Upper lobe of left lung (tissue), 6 donors: ENCODE measurements around the gene PCSK2. TPM values are rescaled to one million over a fixed set of nuclear protein-coding genes. Genes with fewer than 3 reads are reported as not detected.

Experiments used
- ATAC-seq, 2 donors: fragments of 200-7000 bp; cut with Tn5 transposase; one replicate each; pipeline ENCODE4 v1.9.1; 2022; ENCODE audit warnings: mild to moderate bottlenecking in 2 of 2, moderate library complexity in 2 of 2; ENCODE audit not compliant: low FRiP score in 2 of 2
- DNase-seq, 2 donors: peaks; one replicate each; pipeline ENCODE4 v3.0.0-alpha.2; 2019 to 2020
- H3K27ac ChIP-seq, 4 donors: fragments of 200-600 bp; sonication (generic); one replicate each; pipeline ENCODE4 v1.5.1; 2016 to 2019
- H3K27me3 ChIP-seq, 4 donors: fragments of 200-600 bp; sonication (generic); one replicate each; pipeline ENCODE4 v1.5.1; 2017 to 2019
- H3K36me3 ChIP-seq, 4 donors: fragments of 200-600 bp; sonication (generic); one replicate each; pipeline ENCODE4 v1.5.1; 2016 to 2019
- H3K4me1 ChIP-seq, 4 donors: fragments of 200-600 bp; sonication (generic); one replicate each; pipeline ENCODE4 v1.5.1; 2018 to 2019
- H3K4me3 ChIP-seq, 4 donors: fragments of 200-600 bp; sonication (generic); one replicate each; pipeline ENCODE4 v1.5.1; 2017 to 2019; ENCODE audit warnings: mild to moderate bottlenecking in 2 of 4, moderate library complexity in 1 of 4
- H3K9me3 ChIP-seq, 4 donors: fragments of 200-600 bp; sonication (generic); one replicate each; pipeline ENCODE4 v1.5.1; 2018 to 2019
- EP300 ChIP-seq, 4 donors: sonication (generic); formaldehyde crosslinking; IDR thresholded peaks; one replicate each; pipeline ENCODE4 v1.5.1; 2017; ENCODE audit warnings: antibody characterized with exemption in 4 of 4, control low read depth in 2 of 4
- POLR2A ChIP-seq, 4 donors: fragments of 450-650 bp; IDR thresholded peaks; one replicate each; pipeline ENCODE4 v1.5.1; 2016 to 2017; ENCODE audit warnings: antibody characterized with exemption in 4 of 4, mild to moderate bottlenecking in 2 of 4
- POLR2AphosphoS5 ChIP-seq, 2 donors: sonication (generic); formaldehyde crosslinking; IDR thresholded peaks; one replicate each; pipeline ENCODE4 v1.5.1; 2017; ENCODE audit warnings: antibody characterized with exemption in 2 of 2
- WGBS, 2 donors: methylation state at CpG; one replicate each; pipeline ENCODE4 v1.1.5; 2017 to 2018; 5-methylcytosine and 5-hydroxymethylcytosine counted together
- total RNA-seq, 6 donors: library from RNA; depleted of rRNA in 4 of 6; stranded (reverse); fragments of >200 nt in 4 of 6; gene quantifications; one replicate each; pipeline versions ENCODE4 v1.1.0 to v1.2.1, GENCODE V29; 2016 to 2021
- TF ChIP-seq, protein P1 (sequence below), 6 experiments: fragments of 450-650 bp in 4 of 6; fragments of 200-600 bp in 2 of 6; sonication (generic) in 2 of 6; IDR thresholded peaks; one replicate each; pipeline ENCODE4 v1.5.1; 2016 to 2019; ENCODE audit warnings: antibody characterized with exemption in 6 of 6
- donor health status: DM: no; HTN: no; CAD: no; lungs with moderate emphysema.
- donor health status: DM: no; HTN: yes; CAD: no; lungs with severe emphysema.

PCSK2 gene, protein sequence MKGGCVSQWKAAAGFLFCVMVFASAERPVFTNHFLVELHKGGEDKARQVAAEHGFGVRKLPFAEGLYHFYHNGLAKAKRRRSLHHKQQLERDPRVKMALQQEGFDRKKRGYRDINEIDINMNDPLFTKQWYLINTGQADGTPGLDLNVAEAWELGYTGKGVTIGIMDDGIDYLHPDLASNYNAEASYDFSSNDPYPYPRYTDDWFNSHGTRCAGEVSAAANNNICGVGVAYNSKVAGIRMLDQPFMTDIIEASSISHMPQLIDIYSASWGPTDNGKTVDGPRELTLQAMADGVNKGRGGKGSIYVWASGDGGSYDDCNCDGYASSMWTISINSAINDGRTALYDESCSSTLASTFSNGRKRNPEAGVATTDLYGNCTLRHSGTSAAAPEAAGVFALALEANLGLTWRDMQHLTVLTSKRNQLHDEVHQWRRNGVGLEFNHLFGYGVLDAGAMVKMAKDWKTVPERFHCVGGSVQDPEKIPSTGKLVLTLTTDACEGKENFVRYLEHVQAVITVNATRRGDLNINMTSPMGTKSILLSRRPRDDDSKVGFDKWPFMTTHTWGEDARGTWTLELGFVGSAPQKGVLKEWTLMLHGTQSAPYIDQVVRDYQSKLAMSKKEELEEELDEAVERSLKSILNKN
- total RNA-seq: 10 to 100 TPM in 4 of 6 donors, 1 to 10 TPM in 2; 1.4 to 75.3 (median 15.9) TPM

DNA sequence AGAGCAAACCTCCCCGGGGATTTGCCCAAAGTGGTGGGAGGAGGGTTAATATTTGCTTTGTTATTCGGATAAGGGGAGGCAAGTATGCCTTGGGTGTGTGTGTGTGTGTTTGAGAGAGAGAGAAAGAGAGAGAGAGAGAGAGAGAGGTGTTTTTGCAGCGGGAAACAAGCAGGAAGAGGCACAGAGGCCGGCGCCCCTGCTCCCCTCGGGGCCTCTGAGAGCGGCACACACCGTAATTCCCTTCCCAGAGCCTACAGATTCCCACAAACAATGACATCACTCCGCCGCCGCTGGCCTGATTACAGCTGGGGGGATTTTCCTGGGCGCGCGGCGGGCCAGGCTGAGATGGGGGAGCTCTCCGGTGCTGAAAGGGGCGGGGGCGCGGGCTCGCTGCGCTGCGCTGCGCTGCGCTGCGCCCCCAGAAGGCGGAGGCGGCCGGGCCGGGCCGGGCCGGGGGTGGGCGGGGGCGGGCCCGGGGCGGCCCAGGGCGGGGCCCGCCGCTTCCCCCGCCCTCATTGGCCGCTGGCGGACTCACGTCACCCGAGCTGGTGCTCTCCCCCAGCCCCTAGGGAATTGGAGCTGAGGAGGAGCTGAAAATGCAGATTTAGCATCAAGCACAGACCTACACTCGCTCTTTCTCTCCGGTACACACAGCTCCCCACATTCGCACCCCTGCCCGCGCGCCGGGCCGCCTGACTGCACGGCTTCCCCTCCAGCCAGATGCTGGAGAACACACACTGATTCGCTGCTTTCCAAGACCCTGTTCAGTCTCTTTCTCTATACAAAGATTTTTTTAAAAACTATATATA lies at the start of gene PCSK2:
TSS of gene PCSK2 (plus strand) at position 631 of the 809 bp plus-strand sequence. CDS start 266 bp downstream, outside the sequence.
- Histone ChIP-seq H3K9me3 (no peaks in the 10 kb centered on the region), H3K27ac (no peak within 1 kb of the TSS), H3K36me3 (no peaks in the 10 kb centered on the region), H3K4me1 (peaks cover 11 to 28% (median 17%) of the 10 kb centered on the region in 4 donors), H3K4me3 (peak within 1 kb of the TSS in 3 of 4 donors; percentile 40 to 48 (median 44)), H3K27me3 (peaks cover 0 to 15% (median 7%) of the 10 kb centered on the region in 4 donors)
- 2 to 4% methylated on average over 18 to 28 of the region's 53 CpGs for WGBS, 2 donors
- TF ChIP-seq, protein P1, sequence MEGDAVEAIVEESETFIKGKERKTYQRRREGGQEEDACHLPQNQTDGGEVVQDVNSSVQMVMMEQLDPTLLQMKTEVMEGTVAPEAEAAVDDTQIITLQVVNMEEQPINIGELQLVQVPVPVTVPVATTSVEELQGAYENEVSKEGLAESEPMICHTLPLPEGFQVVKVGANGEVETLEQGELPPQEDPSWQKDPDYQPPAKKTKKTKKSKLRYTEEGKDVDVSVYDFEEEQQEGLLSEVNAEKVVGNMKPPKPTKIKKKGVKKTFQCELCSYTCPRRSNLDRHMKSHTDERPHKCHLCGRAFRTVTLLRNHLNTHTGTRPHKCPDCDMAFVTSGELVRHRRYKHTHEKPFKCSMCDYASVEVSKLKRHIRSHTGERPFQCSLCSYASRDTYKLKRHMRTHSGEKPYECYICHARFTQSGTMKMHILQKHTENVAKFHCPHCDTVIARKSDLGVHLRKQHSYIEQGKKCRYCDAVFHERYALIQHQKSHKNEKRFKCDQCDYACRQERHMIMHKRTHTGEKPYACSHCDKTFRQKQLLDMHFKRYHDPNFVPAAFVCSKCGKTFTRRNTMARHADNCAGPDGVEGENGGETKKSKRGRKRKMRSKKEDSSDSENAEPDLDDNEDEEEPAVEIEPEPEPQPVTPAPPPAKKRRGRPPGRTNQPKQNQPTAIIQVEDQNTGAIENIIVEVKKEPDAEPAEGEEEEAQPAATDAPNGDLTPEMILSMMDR (IDR thresholded peaks at IDR 0.05): no peak
- no peak for TF ChIP-seq POLR2AphosphoS5 (IDR thresholded peaks at IDR 0.05)
- no peak for TF ChIP-seq POLR2A (IDR thresholded peaks at IDR 0.05)
- TF ChIP-seq EP300 (IDR thresholded peaks at IDR 0.05): no peak
- ATAC-seq: peak; percentile 82 to 91
- peak; percentile 43 to 91 for DNase-seq

DNA sequence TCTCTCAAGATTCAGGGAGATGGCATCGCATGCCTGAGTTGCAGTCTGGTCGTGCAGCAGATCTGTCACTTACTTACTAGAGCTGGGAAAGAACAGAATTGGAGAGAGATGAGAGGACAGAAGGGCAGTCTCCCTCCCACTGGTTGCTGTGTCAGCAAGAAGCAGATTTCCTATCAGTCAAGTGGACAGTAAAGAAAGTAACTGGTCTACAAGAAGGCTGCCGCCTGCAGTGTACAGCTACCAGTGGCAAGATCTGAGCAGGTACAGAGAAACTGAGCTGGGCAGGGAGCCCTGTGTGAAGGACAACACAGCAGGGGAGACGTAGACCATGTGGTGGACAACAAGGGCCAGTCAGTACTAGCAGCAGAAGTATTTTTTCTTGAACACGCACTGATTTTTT lies 49.5 kb upstream of the PCSK2 start:
- no peak overlapping the region for H3K27ac ChIP-seq
- H3K27me3 ChIP-seq: no peaks in the 10 kb centered on the region
- no peak for DNase-seq
- no peaks in the 10 kb centered on the region for H3K4me1 ChIP-seq
- WGBS, 2 donors: 57 to 68% methylated on average over 4 to 5 of the region's 5 CpGs
- H3K4me3 ChIP-seq: no peak overlapping the region
- no peak for TF ChIP-seq POLR2A (IDR thresholded peaks at IDR 0.05)
- TF ChIP-seq, protein P1 (IDR thresholded peaks at IDR 0.05): no peak
- TF ChIP-seq EP300 (IDR thresholded peaks at IDR 0.05): no peak
- ATAC-seq: no peak
- H3K9me3 ChIP-seq: no peaks in the 10 kb centered on the region
- no peaks in the 10 kb centered on the region for H3K36me3 ChIP-seq

DNA sequence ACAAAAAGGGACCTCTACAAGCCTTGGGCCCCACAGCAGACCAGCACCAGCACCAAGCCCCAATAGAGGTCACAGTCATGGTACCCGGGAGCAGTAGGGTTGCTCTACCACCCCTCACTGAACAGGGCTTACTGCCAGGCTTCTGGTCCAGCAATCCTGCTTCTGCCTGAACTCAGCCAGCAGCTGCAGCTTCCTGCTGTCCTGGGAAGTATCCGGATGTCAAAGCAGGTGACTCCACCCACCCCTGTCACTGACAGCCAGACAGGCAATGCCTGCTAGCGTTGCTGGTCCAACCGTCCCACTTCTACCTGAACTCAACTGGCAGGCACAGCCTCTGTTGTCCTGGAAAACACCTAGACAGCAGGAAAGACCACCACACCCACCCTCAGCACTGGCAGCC lies 47.0 kb upstream of the PCSK2 start:
- TF ChIP-seq POLR2A (IDR thresholded peaks at IDR 0.05): no peak
- TF ChIP-seq EP300 (IDR thresholded peaks at IDR 0.05): no peak
- TF ChIP-seq POLR2AphosphoS5 (IDR thresholded peaks at IDR 0.05): no peak
- no peak for ATAC-seq
- no peak overlapping the region for H3K4me3 ChIP-seq

DNA sequence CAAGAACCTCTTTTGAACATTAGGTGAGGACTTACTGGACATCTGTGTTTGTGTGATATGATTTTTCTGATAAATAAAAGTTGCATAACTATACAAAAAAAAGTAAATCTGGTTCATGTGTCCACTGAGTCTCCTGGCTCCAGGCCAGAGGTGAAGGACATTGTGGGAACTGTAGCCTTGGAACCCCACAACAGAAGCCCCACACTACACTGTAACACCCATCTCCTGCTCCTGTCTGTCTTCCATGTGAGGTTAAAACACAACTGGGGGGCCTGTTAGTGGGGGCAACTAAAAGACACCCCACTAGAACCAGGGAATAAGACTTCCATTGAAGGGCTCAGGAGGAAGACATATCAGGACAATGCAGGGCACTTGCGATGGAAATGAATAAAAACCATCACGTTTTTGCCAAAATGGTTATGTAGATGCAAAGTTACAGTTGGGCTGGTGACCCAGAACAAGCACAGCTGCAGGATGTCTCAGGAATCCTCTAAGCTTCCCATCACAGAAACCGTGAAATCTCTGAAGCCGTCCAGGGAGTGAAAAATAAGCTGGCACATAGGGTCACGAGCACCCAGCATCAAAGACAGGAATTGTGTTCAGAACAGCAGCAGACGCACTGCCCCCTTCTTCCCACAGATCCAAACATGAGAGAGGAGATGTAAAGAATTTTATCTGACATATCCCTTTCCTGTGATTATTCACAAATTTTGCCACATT lies 36.7 kb upstream of the PCSK2 start:
- H3K27me3 ChIP-seq: no peaks in the 10 kb centered on the region
- no peak for ATAC-seq
- no peaks in the 10 kb centered on the region for H3K4me1 ChIP-seq
- H3K4me3 ChIP-seq: no peak overlapping the region
- no peaks in the 10 kb centered on the region for H3K36me3 ChIP-seq
- no peak overlapping the region for H3K27ac ChIP-seq
- WGBS, 2 donors: 40 to 59% methylated on average over 6 of the region's 6 CpGs
- DNase-seq: no peak
- TF ChIP-seq POLR2AphosphoS5 (IDR thresholded peaks at IDR 0.05): no peak
- TF ChIP-seq POLR2A (IDR thresholded peaks at IDR 0.05): no peak
- TF ChIP-seq, protein P1 (IDR thresholded peaks at IDR 0.05): no peak
- TF ChIP-seq EP300 (IDR thresholded peaks at IDR 0.05): no peak
- peaks cover 0 to 5% (median 0%) of the 10 kb centered on the region in 4 donors for H3K9me3 ChIP-seq

More for the DNA sequence above, 47.0 kb upstream of the PCSK2 start:
- no peak for DNase-seq
- 53 to 70% methylated on average over 3 to 4 of the region's 4 CpGs for WGBS, 2 donors
- H3K27me3 ChIP-seq: no peaks in the 10 kb centered on the region
- H3K36me3 ChIP-seq: no peaks in the 10 kb centered on the region
- H3K4me1 ChIP-seq: no peaks in the 10 kb centered on the region
- H3K27ac ChIP-seq: no peak overlapping the region
- peaks cover 0 to 1% (median 0%) of the 10 kb centered on the region in 4 donors for H3K9me3 ChIP-seq
